ENCODE measurements around the gene MARK2.

Gene MARK2

GRCh38 chr11:63884196-63884932 lies 45.5 kb downstream of the MARK2 start:
- DNase-seq, result no peak

- DNase-seq, result no peak
These were observed 48.6 kb downstream of the MARK2 start for GRCh38 chr11:63887386-63887999.

- DNase-seq, result no peak
These were observed 49.5 kb downstream of the MARK2 start for GRCh38 chr11:63888170-63889086.

- no peak for DNase-seq
These were observed 50.4 kb downstream of the MARK2 start for GRCh38 chr11:63889344-63889743.

- no peak for DNase-seq
These were observed 51.5 kb downstream of the MARK2 start for GRCh38 chr11:63890368-63890767.

GRCh38 chr11:63892228-63892627 lies 53.3 kb downstream of the MARK2 start:
- no peak for DNase-seq

GRCh38 chr11:63893355-63893754 lies 54.4 kb downstream of the MARK2 start:
- DNase-seq, result no peak

GRCh38 chr11:63896071-63896470 lies 57.2 kb downstream of the MARK2 start:
- DNase-seq, result no peak

- DNase-seq, result no peak
These were observed 58.7 kb downstream of the MARK2 start for GRCh38 chr11:63897459-63898146.

GRCh38 chr11:63901660-63902059 lies 62.8 kb downstream of the MARK2 start:
- no peak for DNase-seq

- DNase-seq, result no peak
These were observed 65.0 kb downstream of the MARK2 start for GRCh38 chr11:63903884-63904283.

GRCh38 chr11:63904743-63905142 lies 65.8 kb downstream of the MARK2 start:
- DNase-seq, result no peak

GRCh38 chr11:63905179-63905578 lies 66.3 kb downstream of the MARK2 start:
- DNase-seq, result no peak

- no peak for DNase-seq
These were observed 67.2 kb downstream of the MARK2 start for GRCh38 chr11:63906087-63906486.

GRCh38 chr11:63906585-63906984 lies 67.7 kb downstream of the MARK2 start:
- DNase-seq, result no peak

- DNase-seq, result no peak
These were observed 68.2 kb downstream of the MARK2 start for GRCh38 chr11:63907063-63907462.

- no peak for DNase-seq
These were observed 69.1 kb downstream of the MARK2 start for GRCh38 chr11:63907808-63908530.

GRCh38 chr11:63908631-63909401 lies 69.9 kb downstream of the MARK2 start:
- DNase-seq, result no peak

- no peak for DNase-seq
These were observed 70.9 kb downstream of the MARK2 start for GRCh38 chr11:63909591-63910506.

- DNase-seq, result no peak
These were observed 71.8 kb downstream of the MARK2 start for GRCh38 chr11:63910675-63911074.
